Measurements from ENCODE around the gene DLGAP4. TPM values are rescaled to one million over a fixed set of nuclear protein-coding genes. Genes with fewer than 3 reads are reported as not detected.

DLGAP4 gene
- total RNA-seq, 4 donors from 2014 or later: 38.6 to 193 (median 80.5) TPM

GRCh38 chr20:36309643-36310042, 3.5 kb downstream of the DLGAP4 start:
- intact Hi-C loops (cut with DNase I; ENCODE audit: low total_unique reads): no loop called here
- H3K27me3 ChIP-seq: peaks cover 8 to 12% of the 10 kb centered on the region in 2 donors
- H3K36me3 ChIP-seq: no peaks in the 10 kb centered on the region
- no peaks in the 10 kb centered on the region for H3K9me3 ChIP-seq
- H3K27ac ChIP-seq: no peak overlapping the region
- DNase-seq: no peak
- no peak for TF ChIP-seq CTCF (IDR thresholded peaks at IDR 0.05)
- TF ChIP-seq POLR2A (IDR thresholded peaks at IDR 0.05): no peak
- H3K4me1 ChIP-seq: peaks cover 0 to 12% of the 10 kb centered on the region in 2 donors
- no peak overlapping the region for H3K4me3 ChIP-seq

- Histone ChIP-seq H3K4me3 (no peak overlapping the region), H3K36me3 (no peaks in the 10 kb centered on the region), H3K9me3 (no peaks in the 10 kb centered on the region), H3K4me1 (peaks cover 0 to 12% of the 10 kb centered on the region in 2 donors), H3K27me3 (peaks cover 8 to 12% of the 10 kb centered on the region in 2 donors), H3K27ac (no peak overlapping the region)
- TF ChIP-seq CTCF (IDR thresholded peaks at IDR 0.05): no peak
- no peak for TF ChIP-seq POLR2A (IDR thresholded peaks at IDR 0.05)
- intact Hi-C loops (cut with DNase I; ENCODE audit: low total_unique reads): no loop called here
- DNase-seq: no peak
Observed at GRCh38 chr20:36310215-36310981, 4.3 kb downstream of the DLGAP4 start.

- H3K27ac ChIP-seq: no peak overlapping the region
- peaks cover 7 to 8% of the 10 kb centered on the region in 2 donors for H3K27me3 ChIP-seq
- no peaks in the 10 kb centered on the region for H3K9me3 ChIP-seq
- H3K36me3 ChIP-seq: no peaks in the 10 kb centered on the region
- intact Hi-C loops (cut with DNase I; ENCODE audit: low total_unique reads): no loop called here
- H3K4me1 ChIP-seq: peaks cover 0 to 7% of the 10 kb centered on the region in 2 donors
- TF ChIP-seq POLR2A (IDR thresholded peaks at IDR 0.05) (no peak), CTCF (IDR thresholded peaks at IDR 0.05) (no peak)
- no peak overlapping the region for H3K4me3 ChIP-seq
- no peak for DNase-seq
Observed at GRCh38 chr20:36311141-36311853, 5.2 kb downstream of the DLGAP4 start.

GRCh38 chr20:36311854-36312723, 6.0 kb downstream of the DLGAP4 start:
- H3K27me3 ChIP-seq: peaks cover under 1 to 1% of the 10 kb centered on the region in 2 donors
- H3K9me3 ChIP-seq: no peaks in the 10 kb centered on the region
- no peak for TF ChIP-seq POLR2A (IDR thresholded peaks at IDR 0.05)
- no peak for TF ChIP-seq CTCF (IDR thresholded peaks at IDR 0.05)
- no peaks in the 10 kb centered on the region for H3K4me1 ChIP-seq
- intact Hi-C loops (cut with DNase I; ENCODE audit: low total_unique reads): no loop called here
- no peak overlapping the region for H3K4me3 ChIP-seq
- no peaks in the 10 kb centered on the region for H3K36me3 ChIP-seq
- H3K27ac ChIP-seq: no peak overlapping the region
- DNase-seq: no peak
